Progenitor cell of endocrine pancreas (in vitro differentiated cells): ENCODE measurements around the gene CORO1C. TPM values are rescaled to one million over a fixed set of nuclear protein-coding genes. Genes with fewer than 3 reads are reported as not detected.

ENCODE experiments used
- DNase-seq: peaks from one replicate; pipeline ENCODE4 v3.0.0; 2021; ENCODE audit warnings: low spot score; ENCODE audit not compliant: unreplicated experiment
- H3K27ac Mint-ChIP-seq: 2 replicates; pipeline ENCODE4 v1.8.0; 2021; ENCODE audit warnings: mild to moderate bottlenecking, moderate library complexity, mixed read lengths
- H3K27me3 Mint-ChIP-seq: 2 replicates; pipeline ENCODE4 v1.8.0; 2021; ENCODE audit warnings: mixed read lengths
- H3K36me3 Mint-ChIP-seq: 2 replicates; pipeline ENCODE4 v1.8.0; 2022; ENCODE audit warnings: mixed read lengths; ENCODE audit not compliant: insufficient read depth
- H3K4me1 Mint-ChIP-seq: 2 replicates; pipeline ENCODE4 v1.8.0; 2021; ENCODE audit warnings: low read depth, mixed read lengths
- H3K4me3 Mint-ChIP-seq: 2 replicates; pipeline ENCODE4 v1.8.0; 2021; ENCODE audit warnings: low read depth, mild to moderate bottlenecking, moderate library complexity, mixed read lengths
- H3K9me3 Mint-ChIP-seq: 2 replicates; pipeline ENCODE4 v1.8.0; 2021; ENCODE audit warnings: low read depth, mixed read lengths
- CTCF ChIP-seq: fragments of 200-600 bp; sonication (generic); IDR thresholded peaks from one replicate; pipeline ENCODE4 v1.5.0; 2021; ENCODE audit warnings: antibody characterized with exemption, mild to moderate bottlenecking; ENCODE audit not compliant: unreplicated experiment
- total RNA-seq: library from RNA; stranded (reverse); gene quantifications from 2 replicates; pipeline ENCODE4 v1.2.1, GENCODE V29; 2021

The CORO1C gene
- total RNA-seq, 1 donor from 2014 or later, result 68.3 TPM

DNA sequence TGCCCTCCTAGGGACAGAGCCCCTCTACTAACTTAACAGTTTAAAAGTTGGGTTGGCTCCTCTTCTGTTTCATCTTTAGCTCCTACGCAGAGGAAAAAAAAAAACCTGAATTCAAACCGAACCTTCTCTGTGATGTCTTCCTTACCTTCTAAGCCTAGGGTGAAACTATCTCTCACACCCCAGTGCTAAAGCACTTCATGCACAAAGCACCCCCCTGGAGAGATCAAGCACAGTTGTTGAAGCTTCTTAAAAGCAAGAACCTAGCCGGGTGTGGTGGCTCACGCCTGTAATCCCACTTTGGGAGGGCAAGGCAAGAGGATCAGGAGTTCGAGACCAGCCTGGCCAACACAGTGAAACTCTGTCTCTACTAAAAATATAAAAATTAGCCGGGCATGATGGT is 37.6 kb downstream of the CORO1C start:
- TF ChIP-seq CTCF, result no peak
- H3K36me3 Mint-ChIP-seq, result peaks cover 8% of the 10 kb centered on the region
- peaks cover 33% of the 10 kb centered on the region for H3K4me1 Mint-ChIP-seq
- H3K9me3 Mint-ChIP-seq, result no peaks in the 10 kb centered on the region
- no peak overlapping the region for H3K4me3 Mint-ChIP-seq
- H3K27me3 Mint-ChIP-seq, result no peaks in the 10 kb centered on the region
- H3K27ac Mint-ChIP-seq, result peak overlapping the region; percentile 21
- no peak for DNase-seq

DNA sequence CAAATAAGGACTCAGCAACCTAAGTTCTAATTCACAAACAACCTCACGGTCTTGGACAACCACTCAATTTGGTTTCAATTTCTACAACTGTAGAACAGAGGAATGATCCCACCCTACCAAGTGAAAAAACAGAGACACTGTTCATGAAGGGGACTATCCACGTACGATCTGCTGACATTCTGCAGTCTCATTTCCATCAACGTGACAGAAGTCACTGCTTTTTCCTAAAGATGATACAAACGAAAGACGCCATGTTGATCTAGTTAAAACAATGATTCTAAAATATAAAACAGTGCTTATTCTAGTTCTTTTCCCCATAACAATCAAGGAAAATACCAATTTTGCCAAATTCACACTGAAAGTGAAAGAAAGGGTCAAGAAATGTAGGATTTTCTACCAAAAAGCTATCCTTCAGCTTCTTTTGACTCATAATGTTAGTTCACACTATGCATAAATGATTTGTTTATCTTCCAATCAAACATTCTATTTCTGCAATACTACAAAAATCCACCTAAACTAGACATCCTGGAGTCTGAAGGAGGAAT is 38.1 kb downstream of the CORO1C start:
- peaks cover 33% of the 10 kb centered on the region for H3K4me1 Mint-ChIP-seq
- no peaks in the 10 kb centered on the region for H3K9me3 Mint-ChIP-seq
- H3K27me3 Mint-ChIP-seq, result no peaks in the 10 kb centered on the region
- TF ChIP-seq CTCF, result no peak
- peaks cover 6% of the 10 kb centered on the region for H3K36me3 Mint-ChIP-seq
- H3K27ac Mint-ChIP-seq, result peak overlapping the region; percentile 73
- H3K4me3 Mint-ChIP-seq, result no peak overlapping the region
- DNase-seq, result no peak

DNA sequence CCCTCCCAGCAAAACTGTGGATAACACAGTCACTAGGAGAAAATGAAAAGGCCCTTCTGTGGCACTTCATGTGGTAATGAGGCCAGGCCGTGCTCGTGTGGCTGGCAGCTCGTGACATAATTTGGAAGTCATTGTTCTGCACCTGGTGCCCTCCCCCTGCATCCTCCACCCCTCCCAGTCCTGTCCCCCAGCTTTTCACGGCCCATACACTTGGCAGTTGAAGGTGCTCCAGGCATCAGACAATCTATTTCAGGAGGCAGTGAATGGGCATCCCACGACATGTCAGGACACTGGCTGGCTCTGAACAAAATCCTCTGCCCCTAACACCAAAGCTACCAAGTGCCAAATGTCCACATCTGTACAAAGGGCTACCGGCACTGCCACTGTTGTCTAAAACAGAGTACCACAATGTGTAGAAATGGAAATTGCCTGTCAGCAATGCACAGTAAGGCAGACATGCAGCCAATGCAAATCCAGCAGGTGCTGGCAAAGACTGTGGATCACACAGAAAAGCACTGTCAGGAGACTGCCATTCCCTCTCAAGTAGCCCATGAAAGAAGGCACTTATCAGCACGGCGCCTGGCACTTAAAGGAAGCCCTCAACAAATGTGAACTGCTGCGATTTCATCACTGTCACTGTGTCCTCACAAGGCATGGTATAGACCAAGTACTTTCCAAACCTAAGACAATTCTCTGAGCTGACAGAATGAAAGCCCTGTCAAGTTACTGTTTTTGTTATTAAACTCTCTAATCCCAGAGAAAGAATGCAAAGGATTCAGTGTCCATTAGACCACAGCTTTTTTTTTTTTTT is 39.1 kb downstream of the CORO1C start:
- Mint-ChIP-seq H3K27ac (peak overlapping the region; percentile 89), H3K4me3 (no peak overlapping the region), H3K4me1 (peaks cover 33% of the 10 kb centered on the region), H3K36me3 (peaks cover 2% of the 10 kb centered on the region), H3K27me3 (no peaks in the 10 kb centered on the region), H3K9me3 (no peaks in the 10 kb centered on the region)
- no peak for TF ChIP-seq CTCF
- DNase-seq, result no peak

DNA sequence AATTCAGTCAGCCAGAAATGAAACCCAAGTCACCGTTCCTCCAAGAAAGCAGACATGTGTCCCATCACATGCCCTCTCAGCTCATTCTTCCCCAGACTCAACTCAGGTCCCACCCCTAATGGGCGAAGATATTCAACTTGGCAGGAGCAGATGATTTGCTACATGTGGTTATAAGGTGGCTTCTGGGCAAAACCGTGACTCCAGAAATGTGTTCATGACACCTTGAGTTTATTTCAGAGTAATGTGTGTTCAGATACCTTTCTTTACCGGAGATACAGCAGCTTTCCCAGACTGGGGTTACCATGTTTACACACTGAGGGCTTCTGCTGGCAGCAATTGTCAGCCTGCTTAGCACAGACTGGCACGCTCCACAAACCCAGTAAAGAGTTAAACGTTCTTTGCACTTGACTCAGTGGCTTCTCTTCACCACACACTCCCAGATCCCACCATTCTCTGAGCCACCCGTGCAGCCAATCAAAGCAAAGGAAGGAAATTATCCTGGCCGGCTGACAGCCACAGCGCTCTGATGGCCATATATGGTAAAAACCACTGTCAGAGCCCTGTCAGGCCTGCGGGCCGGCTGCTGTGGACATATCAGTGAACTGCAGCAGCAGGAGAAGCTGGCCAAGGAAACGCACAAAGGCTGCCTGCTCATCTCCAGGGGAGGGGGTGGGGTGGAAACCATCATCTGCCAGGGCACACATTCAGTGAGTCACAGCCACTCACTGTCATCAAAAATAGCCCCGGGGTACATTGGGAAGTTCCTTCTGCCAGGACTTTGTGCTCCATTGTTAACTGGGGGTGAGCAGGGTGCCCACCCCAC is 39.9 kb downstream of the CORO1C start:
- H3K9me3 Mint-ChIP-seq, result no peaks in the 10 kb centered on the region
- peaks cover 33% of the 10 kb centered on the region for H3K4me1 Mint-ChIP-seq
- H3K36me3 Mint-ChIP-seq, result peaks cover 5% of the 10 kb centered on the region
- peak overlapping the region; percentile 89 for H3K27ac Mint-ChIP-seq
- H3K27me3 Mint-ChIP-seq, result no peaks in the 10 kb centered on the region
- H3K4me3 Mint-ChIP-seq, result no peak overlapping the region
- peak; percentile 49 for DNase-seq
- TF ChIP-seq CTCF, result peak; percentile 34

GRCh38 chr12:108690542-108691174 is 40.7 kb downstream of the CORO1C start:
- Mint-ChIP-seq H3K4me1 (peaks cover 35% of the 10 kb centered on the region), H3K27me3 (no peaks in the 10 kb centered on the region), H3K36me3 (peaks cover 5% of the 10 kb centered on the region), H3K27ac (peak overlapping the region; percentile 89), H3K4me3 (no peak overlapping the region), H3K9me3 (no peaks in the 10 kb centered on the region)
- no peak for TF ChIP-seq CTCF
- DNase-seq, result no peak
